Heart right ventricle (tissue), 16 donors: Measurements from ENCODE around the gene JADE2. TPM values are rescaled to one million over a fixed set of nuclear protein-coding genes. Genes with fewer than 3 reads are reported as not detected.

ENCODE experiments used
- ATAC-seq, 8 donors: fragments of 200-7000 bp; cut with Tn5 transposase; one replicate each; pipeline ENCODE4 v1.9.1; 2020; ENCODE audit warnings: mild to moderate bottlenecking in 8 of 8, moderate library complexity in 8 of 8, moderate number of reproducible peaks in 1 of 8
- DNase-seq, 2 donors: peaks; one replicate each; pipeline ENCODE4 v3.0.0-alpha.2; 2020
- H3K27ac ChIP-seq, 10 donors: fragments of 200-600 bp; sonication (generic) in 2 of 10; one replicate each; pipeline versions ENCODE4 v1.5.0 to v1.8.0; 2020 to 2022; ENCODE audit warnings: mild to moderate bottlenecking in 3 of 10
- H3K27me3 ChIP-seq, 7 donors: fragments of 200-600 bp; one replicate each; pipeline ENCODE4 v1.8.0; 2021 to 2022; ENCODE audit warnings: mild to moderate bottlenecking in 2 of 7
- H3K36me3 ChIP-seq, 9 donors: fragments of 200-600 bp; sonication (generic) in 1 of 9; one replicate each; pipeline versions ENCODE4 v1.5.0 to v1.8.0; 2020 to 2022; ENCODE audit warnings: mild to moderate bottlenecking in 2 of 9
- H3K4me1 ChIP-seq, 9 donors: fragments of 200-600 bp; sonication (generic) in 1 of 9; one replicate each; pipeline versions ENCODE4 v1.5.0 to v1.8.0; 2020 to 2022; ENCODE audit warnings: mild to moderate bottlenecking in 4 of 9
- H3K4me3 ChIP-seq, 10 donors: fragments of 200-600 bp; sonication (generic) in 2 of 10; one replicate each; pipeline versions ENCODE4 v1.5.0 to v1.8.0; 2020 to 2022; ENCODE audit warnings: mild to moderate bottlenecking in 7 of 10, moderate library complexity in 2 of 10
- H3K9me3 ChIP-seq, 11 donors: fragments of 200-600 bp in 10 of 11; sonication (generic) in 2 of 11; one replicate each; pipeline versions ENCODE4 v1.5.0 to v1.8.0; 2013 to 2022; ENCODE audit warnings: mild to moderate bottlenecking in 2 of 11, control low read depth in 1 of 11, moderate library complexity in 1 of 11
- WGBS, 2 donors: extraction: QIAGEN DNeasy Blood & Tissue Kit; methylation state at CpG; one replicate each; pipeline ENCODE4 v1.1.7; 2013; ENCODE audit warnings: inconsistent platforms in 1 of 2; 5-methylcytosine and 5-hydroxymethylcytosine counted together
- intact Hi-C, 10 donors: fragments of 100-400 bp; cut with DNase I; formaldehyde crosslinking; loops; one replicate each; pipeline versions ENCODE4 v1.11.1 to v1.14.2; 2022
- polyA plus RNA-seq, 2 donors: library from polyadenylated mRNA; stranded (reverse); fragments of 200-250 nt; gene quantifications; one replicate each; pipeline ENCODE4 v1.2.3, GENCODE V29; 2013
- total RNA-seq, 10 donors: library from RNA; stranded (reverse); fragmentation: NEBNext Ultra II Directional in 3 of 10; extraction: Animal tissue kit (Norgen Biotek cat#: 25700) in 3 of 10; gene quantifications; one replicate each; pipeline versions ENCODE4 v1.2.1 to v1.2.4, GENCODE V29; 2021 to 2023
- TF ChIP-seq, protein P1 (sequence below), 9 donors: fragments of 200-600 bp; sonication (generic) in 2 of 9; IDR thresholded peaks; one replicate each; pipeline versions ENCODE4 v1.5.0 to v1.8.0; 2021 to 2022; ENCODE audit warnings: antibody characterized with exemption in 9 of 9, mild to moderate bottlenecking in 5 of 9, moderate library complexity in 1 of 9
- donor health status: Arrhythmogenic right ventricular cardiomyopathy.
- donor health status: ischemic (EF 13 %, LVEDD 7.1; RV severe dilation, severe dysfunction).
- donor health status: healthy with polysubstance abuse.
- donor health status: DM: no; HTN: yes; CAD: no.
- donor health status: DM: no; HTN: no; CAD: no.
- donor health status: ischemic (EF 25% LVEDD 6.9; RV normal size, moderate dysfunction).
- donor health status: ischemic (EF 25% LVEDD 5.7; RV mildly dilated, moderate dysfunction).
- donor health status: healthy.
- donor health status: DM: yes; HTN: yes; CAD: no.
- donor health status: Ischemic cardiomyopathy.
- donor health status: ischemic (EF 35%, LVEDD 5.7; RV mildly dilated, moderate dysfunction).
- donor health status: nonischemic (EF 11% LVEDD 7.7; RV severe dilation, severe dysfunction).
- donor health status: DM: yes; HTN: yes; CAD: no.
- donor health status: PGD.
- donor health status: ischemic (EF 29% LVEDD 5.4; RV normal size, mild dysfunction).
- donor health status: nonischemic (EF 23%, LVEDD 6.1; RV moderate dilation, normal function).

The JADE2 gene
- total and polyA plus RNA-seq, 12 donors: 5.4 to 38.5 (median 23.9) TPM

GRCh38 chr5:134582941-134583340, 57.5 kb downstream of the JADE2 start:
- H3K27ac ChIP-seq: no peak overlapping the region
- DNase-seq: no peak
- ATAC-seq: no peak
- WGBS, 2 donors: 94 to 95% methylated on average over 10 of the region's 10 CpGs
- H3K36me3 ChIP-seq: peaks cover 0 to 28% (median 16%) of the 10 kb centered on the region in 9 donors
- TF ChIP-seq, protein P1, sequence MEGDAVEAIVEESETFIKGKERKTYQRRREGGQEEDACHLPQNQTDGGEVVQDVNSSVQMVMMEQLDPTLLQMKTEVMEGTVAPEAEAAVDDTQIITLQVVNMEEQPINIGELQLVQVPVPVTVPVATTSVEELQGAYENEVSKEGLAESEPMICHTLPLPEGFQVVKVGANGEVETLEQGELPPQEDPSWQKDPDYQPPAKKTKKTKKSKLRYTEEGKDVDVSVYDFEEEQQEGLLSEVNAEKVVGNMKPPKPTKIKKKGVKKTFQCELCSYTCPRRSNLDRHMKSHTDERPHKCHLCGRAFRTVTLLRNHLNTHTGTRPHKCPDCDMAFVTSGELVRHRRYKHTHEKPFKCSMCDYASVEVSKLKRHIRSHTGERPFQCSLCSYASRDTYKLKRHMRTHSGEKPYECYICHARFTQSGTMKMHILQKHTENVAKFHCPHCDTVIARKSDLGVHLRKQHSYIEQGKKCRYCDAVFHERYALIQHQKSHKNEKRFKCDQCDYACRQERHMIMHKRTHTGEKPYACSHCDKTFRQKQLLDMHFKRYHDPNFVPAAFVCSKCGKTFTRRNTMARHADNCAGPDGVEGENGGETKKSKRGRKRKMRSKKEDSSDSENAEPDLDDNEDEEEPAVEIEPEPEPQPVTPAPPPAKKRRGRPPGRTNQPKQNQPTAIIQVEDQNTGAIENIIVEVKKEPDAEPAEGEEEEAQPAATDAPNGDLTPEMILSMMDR (IDR thresholded peaks at IDR 0.05): no peak
- intact Hi-C loops: loop anchor here in 6 of 10 donors (5.0 to 10.0 kb wide), 3 partner anchors 168 to 398 kb away; partner anchors contain the start of gene CDKN2AIPNL (in 3 of the 6)
- peaks cover 13 to 38% (median 26%) of the 10 kb centered on the region in 9 donors for H3K4me1 ChIP-seq
- no peaks in the 10 kb centered on the region for H3K9me3 ChIP-seq
- H3K27me3 ChIP-seq: no peaks in the 10 kb centered on the region
- no peak overlapping the region for H3K4me3 ChIP-seq

- intact Hi-C loops: loop anchor here in 7 of 10 donors (2.0 to 10.0 kb wide), 4 partner anchors 169 to 399 kb away; partner anchors contain the start of gene CDKN2AIPNL (in 3 of the 7)
- H3K4me3 ChIP-seq: no peak overlapping the region
- H3K9me3 ChIP-seq: no peaks in the 10 kb centered on the region
- ATAC-seq (no peak), DNase-seq (no peak)
- no peak overlapping the region for H3K27ac ChIP-seq
- H3K4me1 ChIP-seq: peaks cover 13 to 34% (median 24%) of the 10 kb centered on the region in 9 donors
- TF ChIP-seq, protein P1 (IDR thresholded peaks at IDR 0.05): no peak
- H3K36me3 ChIP-seq: peaks cover 0 to 22% (median 13%) of the 10 kb centered on the region in 9 donors
- no peaks in the 10 kb centered on the region for H3K27me3 ChIP-seq
- 74 to 82% methylated on average over 2 of the region's 2 CpGs for WGBS, 2 donors
These were observed 58.3 kb downstream of the JADE2 start for GRCh38 chr5:134583766-134584165.

GRCh38 chr5:134584662-134585061, 59.2 kb downstream of the JADE2 start:
- Histone ChIP-seq H3K4me3 (no peak overlapping the region), H3K9me3 (no peaks in the 10 kb centered on the region), H3K36me3 (peaks cover 0 to 13% (median 4%) of the 10 kb centered on the region in 9 donors), H3K4me1 (peaks cover 13 to 34% (median 24%) of the 10 kb centered on the region in 9 donors), H3K27ac (no peak overlapping the region), H3K27me3 (no peaks in the 10 kb centered on the region)
- DNase-seq (no peak), ATAC-seq (no peak)
- TF ChIP-seq, protein P1 (IDR thresholded peaks at IDR 0.05): no peak
- 76 to 82% methylated on average over 3 of the region's 3 CpGs for WGBS, 2 donors
- intact Hi-C loops: loop anchor here in 9 of 10 donors (2.0 to 10.0 kb wide), 7 partner anchors 170 to 402 kb away; partner anchors contain the start of genes CDKN2AIPNL (in 3 of the 9) and UBE2B (in 1 of the 9)

GRCh38 chr5:134585966-134586365, 60.5 kb downstream of the JADE2 start:
- Histone ChIP-seq H3K9me3 (no peaks in the 10 kb centered on the region), H3K36me3 (peaks cover 0 to 2% (median 0%) of the 10 kb centered on the region in 9 donors), H3K4me3 (no peak overlapping the region), H3K4me1 (peaks cover 9 to 31% (median 20%) of the 10 kb centered on the region in 9 donors), H3K27me3 (no peaks in the 10 kb centered on the region), H3K27ac (no peak overlapping the region)
- intact Hi-C loops: loop anchor here (2.0 to 10.0 kb wide), 7 partner anchors 171 to 404 kb away; partner anchors contain the start of genes CDKN2AIPNL (in 1 of the 10) and UBE2B (in 1 of the 10)
- no peak for ATAC-seq
- 85 to 96% methylated on average over 2 of the region's 2 CpGs for WGBS, 2 donors
- DNase-seq: no peak
- TF ChIP-seq, protein P1 (IDR thresholded peaks at IDR 0.05): no peak
